ENCODE measurements around the gene DDX47. TPM values are rescaled to one million over a fixed set of nuclear protein-coding genes. Genes with fewer than 3 reads are reported as not detected.
"Not testable (repeated sequence)": the region's sequence is repeated elsewhere in the genome, so short reads cannot be mapped to it uniquely, and the experiment has no call there.

Gene DDX47
- total RNA-seq, 5 donors from 2014 or later (not counting 1 experiment from before 2014, with no cell fraction given), result 60.4 to 141 (median 69.8) TPM

DNA sequence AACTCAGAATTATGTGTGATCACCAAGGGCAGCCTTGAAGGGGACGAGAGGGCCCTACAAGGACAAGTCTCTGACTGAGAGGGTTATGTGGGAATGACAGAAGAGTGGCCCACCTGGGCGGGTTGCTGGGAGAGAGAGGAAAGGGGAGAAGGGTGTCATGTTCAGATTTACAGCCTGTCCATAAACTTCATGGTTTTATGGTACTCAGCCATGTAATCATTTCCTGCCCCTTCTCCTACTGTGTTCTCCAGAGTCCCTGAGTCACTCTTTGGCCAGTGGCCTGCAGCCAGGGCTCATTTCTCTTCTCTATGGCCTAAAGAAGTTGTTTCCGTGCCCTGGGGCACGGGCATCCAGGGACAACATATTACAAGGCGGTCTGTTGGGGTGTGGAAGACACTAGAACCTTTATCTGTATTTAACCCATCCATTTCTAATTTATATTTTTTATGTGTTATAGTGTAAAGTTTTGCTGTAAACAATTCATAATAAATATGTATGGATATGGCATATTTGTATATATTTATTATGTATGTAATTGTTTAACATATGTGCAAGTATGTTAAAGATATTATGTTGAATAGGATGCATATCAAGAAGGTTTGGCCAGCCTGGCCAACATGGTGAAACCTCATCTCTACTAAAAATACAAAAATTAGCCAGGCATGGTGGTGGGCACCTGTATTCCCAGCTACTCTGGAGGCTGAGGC is 26.9 kb downstream of the DDX47 start:
- Histone ChIP-seq H3K36me3 (ENCODE audit: control insufficient read depth in 2 of 2, extremely low read depth in 1 of 2, insufficient read depth in 1 of 2, low read length in 1 of 2) (peaks cover 0 to 3% of the 10 kb centered on the region in 2 donors), H3K27ac (ENCODE audit: low read length) (no peak overlapping the region), H3K27me3 (replicated peaks in 1 of 2; ENCODE audit: control insufficient read depth in 2 of 2, extremely low read depth in 1 of 2, insufficient read depth in 2 of 2, low read length in 1 of 2) (no peaks in the 10 kb centered on the region), H3K9me3 (no peaks in the 10 kb centered on the region), H3K4me1 (ENCODE audit: control insufficient read depth in 1 of 2, extremely low read depth in 1 of 2, insufficient read depth in 2 of 2, low read length in 2 of 2) (peaks cover 9 to 16% of the 10 kb centered on the region in 2 experiments), H3K4me3 (ENCODE audit: control insufficient read depth in 1 of 2, extremely low read depth in 1 of 2, low read length in 1 of 2) (no peak overlapping the region)
- Mint-ChIP-seq H3K9me3 (no peaks in the 10 kb centered on the region), H3K36me3 (no peaks in the 10 kb centered on the region), H3K27me3 (no peaks in the 10 kb centered on the region), H3K4me3 (no peak overlapping the region), H3K4me1 (peaks cover 28 to 33% (median 33%) of the 10 kb centered on the region in 3 donors), H3K27ac (peak overlapping the region in 1 of 2 donors; percentile 83)
- DNase-seq, result no peak
- POLR2A ChIA-PET, result no interaction called here
- no peak for ATAC-seq (replicated peaks in 1 of 4)
- 100% methylated on average over 2 of the region's 5 CpGs for WGBS (ENCODE audit: insufficient coverage)
- CTCF ChIA-PET, result no interaction called here

DNA sequence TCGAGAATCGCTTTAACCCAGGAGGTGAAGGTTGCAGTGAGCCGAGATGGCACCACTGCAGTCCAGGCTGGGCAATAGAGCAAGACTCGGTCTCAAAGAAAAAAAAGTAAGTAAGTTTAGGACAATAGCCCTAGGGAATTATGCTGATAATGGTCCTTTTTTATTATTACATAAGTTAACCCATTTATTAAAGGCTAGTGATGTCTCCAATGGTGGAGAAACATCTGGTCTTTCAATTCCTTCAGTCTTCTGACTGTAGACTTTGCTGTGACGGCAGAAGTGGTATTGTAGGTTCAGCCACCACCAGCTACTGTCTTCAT is 27.4 kb downstream of the DDX47 start:
- Mint-ChIP-seq H3K9me3 (no peaks in the 10 kb centered on the region), H3K27me3 (no peaks in the 10 kb centered on the region), H3K4me3 (no peak overlapping the region), H3K36me3 (no peaks in the 10 kb centered on the region), H3K4me1 (peaks cover 31 to 38% (median 35%) of the 10 kb centered on the region in 3 donors), H3K27ac (no peak overlapping the region)
- ATAC-seq (replicated peaks in 1 of 4), result no peak
- ChIA-PET CTCF (no interaction called here), POLR2A (no interaction called here)
- Histone ChIP-seq H3K9me3 (no peaks in the 10 kb centered on the region), H3K36me3 (ENCODE audit: control insufficient read depth in 2 of 2, extremely low read depth in 1 of 2, insufficient read depth in 1 of 2, low read length in 1 of 2) (peaks cover 0 to 3% of the 10 kb centered on the region in 2 donors), H3K4me1 (ENCODE audit: control insufficient read depth in 1 of 2, extremely low read depth in 1 of 2, insufficient read depth in 2 of 2, low read length in 2 of 2) (peaks cover 11 to 16% of the 10 kb centered on the region in 2 experiments), H3K27ac (ENCODE audit: low read length) (no peak overlapping the region), H3K27me3 (replicated peaks in 1 of 2; ENCODE audit: control insufficient read depth in 2 of 2, extremely low read depth in 1 of 2, insufficient read depth in 2 of 2, low read length in 1 of 2) (no peaks in the 10 kb centered on the region), H3K4me3 (ENCODE audit: control insufficient read depth in 1 of 2, extremely low read depth in 1 of 2, low read length in 1 of 2) (no peak overlapping the region)
- DNase-seq, result no peak
- 100% methylated on average over 1 of the region's 5 CpGs for WGBS (ENCODE audit: insufficient coverage)

DNA sequence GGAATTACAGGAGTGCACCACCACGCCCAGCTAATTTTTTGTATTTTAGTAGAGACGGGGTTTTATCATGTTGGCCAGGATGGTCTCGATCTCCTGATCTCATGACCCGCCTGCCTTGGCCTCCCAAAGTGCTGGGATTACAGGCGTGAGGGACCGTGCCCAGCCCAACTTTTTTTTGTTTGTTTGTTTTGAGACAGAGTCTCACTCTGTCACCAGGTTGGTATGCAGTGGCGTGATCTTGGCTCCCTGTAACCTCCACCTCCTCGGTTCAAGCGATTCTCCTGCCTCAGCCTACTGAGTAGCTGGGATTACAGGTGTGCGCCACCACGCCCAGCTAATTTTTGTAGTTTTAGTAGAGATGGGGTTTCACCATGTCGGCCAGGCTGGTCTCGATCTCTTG is 28.3 kb downstream of the DDX47 start:
- DNase-seq; H3K4me3 Mint-ChIP-seq; H3K27ac ChIP-seq (ENCODE audit: low read length); H3K36me3 Mint-ChIP-seq; H3K4me3 ChIP-seq (ENCODE audit: control insufficient read depth in 1 of 2, extremely low read depth in 1 of 2, low read length in 1 of 2); H3K9me3 ChIP-seq; H3K36me3 ChIP-seq (ENCODE audit: control insufficient read depth in 2 of 2, extremely low read depth in 1 of 2, insufficient read depth in 1 of 2, low read length in 1 of 2); H3K27me3 ChIP-seq (replicated peaks in 1 of 2; ENCODE audit: control insufficient read depth in 2 of 2, extremely low read depth in 1 of 2, insufficient read depth in 2 of 2, low read length in 1 of 2); ATAC-seq (replicated peaks in 1 of 4); H3K27me3 Mint-ChIP-seq; H3K9me3 Mint-ChIP-seq; H3K27ac Mint-ChIP-seq: not testable (repeated sequence)
- peaks cover 17 to 21% of the 10 kb centered on the region in 2 experiments for H3K4me1 ChIP-seq (ENCODE audit: control insufficient read depth in 1 of 2, extremely low read depth in 1 of 2, insufficient read depth in 2 of 2, low read length in 2 of 2)
- WGBS (ENCODE audit: insufficient coverage), result 100% methylated on average over 3 of the region's 13 CpGs
- POLR2A ChIA-PET, result interaction anchor here in 1 of 2 donors (0.6 kb wide), 1 partner anchor 32 kb away, joined by 3 read pairs; no protein-coding TSS in a partner anchor
- CTCF ChIA-PET, result interaction anchor here in 1 of 2 donors (0.5 kb wide), 1 partner anchor 73 kb away, joined by 4 read pairs; no protein-coding TSS in a partner anchor
- peaks cover 39 to 47% (median 44%) of the 10 kb centered on the region in 3 donors for H3K4me1 Mint-ChIP-seq

DNA sequence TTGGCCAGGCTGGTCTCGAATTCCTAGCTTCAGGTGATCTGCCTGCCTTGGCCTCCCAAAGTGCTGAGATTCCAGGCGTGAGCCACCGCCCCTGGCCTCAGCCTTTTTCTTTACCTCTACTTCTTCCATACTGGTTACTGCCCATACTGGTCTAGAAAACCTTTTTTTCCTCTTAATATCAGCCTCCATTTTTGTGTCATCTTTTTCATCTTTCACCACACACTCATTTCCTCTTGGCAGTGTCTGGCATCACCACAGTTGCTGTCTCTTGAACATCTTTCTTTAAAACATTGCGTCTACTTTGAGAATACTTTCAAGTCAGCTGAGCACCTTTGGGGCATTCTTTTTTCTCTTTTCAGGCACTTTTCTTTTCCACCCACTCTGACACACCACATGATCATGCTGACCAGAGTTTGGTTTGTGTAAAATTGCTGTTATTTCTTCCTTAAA is 32.7 kb downstream of the DDX47 start:
- peaks cover 0 to 4% (median 0%) of the 10 kb centered on the region in 3 donors for H3K9me3 Mint-ChIP-seq
- H3K27me3 Mint-ChIP-seq, result no peaks in the 10 kb centered on the region
- peak overlapping the region; percentile 28 for H3K27ac ChIP-seq (ENCODE audit: low read length)
- no peaks in the 10 kb centered on the region for H3K36me3 Mint-ChIP-seq
- ChIA-PET POLR2A (no interaction called here), CTCF (interaction anchor here in 1 of 2 donors (1.7 kb wide), 1 partner anchor 9 kb away, joined by 4 read pairs; no protein-coding TSS in a partner anchor)
- no peaks in the 10 kb centered on the region for H3K9me3 ChIP-seq
- H3K4me3 ChIP-seq (ENCODE audit: control insufficient read depth in 1 of 2, extremely low read depth in 1 of 2, low read length in 1 of 2), result no peak overlapping the region
- H3K4me1 ChIP-seq (ENCODE audit: control insufficient read depth in 1 of 2, extremely low read depth in 1 of 2, insufficient read depth in 2 of 2, low read length in 2 of 2), result peaks cover 12 to 19% of the 10 kb centered on the region in 2 experiments
- H3K27me3 ChIP-seq (replicated peaks in 1 of 2; ENCODE audit: control insufficient read depth in 2 of 2, extremely low read depth in 1 of 2, insufficient read depth in 2 of 2, low read length in 1 of 2), result no peaks in the 10 kb centered on the region
- ATAC-seq (replicated peaks in 1 of 4) (peak in 3 of 4 experiments; percentile 43 to 73 (median 48)), DNase-seq (peak in 4 of 35 experiments; percentile 2 to 24 (median 9))
- H3K4me1 Mint-ChIP-seq, result peaks cover 25 to 32% (median 26%) of the 10 kb centered on the region in 3 donors
- peak overlapping the region in 1 of 3 donors; percentile 52 for H3K4me3 Mint-ChIP-seq
- peak overlapping the region; percentile 73 to 75 for H3K27ac Mint-ChIP-seq
- 96% methylated on average over 2 of the region's 4 CpGs for WGBS (ENCODE audit: insufficient coverage)
- no peaks in the 10 kb centered on the region for H3K36me3 ChIP-seq (ENCODE audit: control insufficient read depth in 2 of 2, extremely low read depth in 1 of 2, insufficient read depth in 1 of 2, low read length in 1 of 2)

DNA sequence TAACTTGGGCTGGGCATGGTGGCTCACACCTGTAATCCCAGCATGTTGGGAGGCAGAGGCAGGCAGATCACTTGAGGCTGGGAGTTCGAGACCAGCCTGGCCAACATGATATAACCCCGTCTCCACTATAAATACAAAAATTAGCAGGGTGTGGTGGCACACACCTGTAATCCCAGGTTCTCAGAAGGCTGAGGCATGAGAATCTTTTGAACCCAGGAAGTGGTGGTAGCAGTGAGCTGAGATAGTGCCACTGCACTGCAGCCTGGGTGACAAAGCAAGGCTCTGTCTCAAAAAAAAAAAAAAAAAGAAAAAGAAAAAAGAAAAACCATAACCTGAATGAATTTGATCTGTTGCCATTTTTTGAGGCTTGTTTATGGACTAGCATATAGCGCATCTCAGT is 33.6 kb downstream of the DDX47 start:
- H3K4me3 ChIP-seq (ENCODE audit: control insufficient read depth in 1 of 2, extremely low read depth in 1 of 2, low read length in 1 of 2); H3K36me3 Mint-ChIP-seq; H3K27me3 ChIP-seq (replicated peaks in 1 of 2; ENCODE audit: control insufficient read depth in 2 of 2, extremely low read depth in 1 of 2, insufficient read depth in 2 of 2, low read length in 1 of 2); H3K27me3 Mint-ChIP-seq; H3K36me3 ChIP-seq (ENCODE audit: control insufficient read depth in 2 of 2, extremely low read depth in 1 of 2, insufficient read depth in 1 of 2, low read length in 1 of 2); POLR2A ChIA-PET; H3K9me3 ChIP-seq: not testable (repeated sequence)
- DNase-seq (peak in 30 of 35 experiments; percentile 2 to 63 (median 24)), ATAC-seq (replicated peaks in 1 of 4) (peak; percentile 85 to 95 (median 92))
- H3K4me1 Mint-ChIP-seq, result peaks cover 25 to 32% (median 26%) of the 10 kb centered on the region in 3 donors
- H3K4me3 Mint-ChIP-seq, result peak overlapping the region in 1 of 3 donors; percentile 52
- CTCF ChIA-PET, result interaction anchor here (0.6 to 1.4 kb wide), 3 partner anchors 10 to 68 kb away, joined by 3 to 8 read pairs (median 3); no protein-coding TSS in a partner anchor
- 33% methylated on average over 1 of the region's 3 CpGs for WGBS (ENCODE audit: insufficient coverage)
- peaks cover 12 to 19% of the 10 kb centered on the region in 2 experiments for H3K4me1 ChIP-seq (ENCODE audit: control insufficient read depth in 1 of 2, extremely low read depth in 1 of 2, insufficient read depth in 2 of 2, low read length in 2 of 2)
- peaks cover 0 to 12% (median 0%) of the 10 kb centered on the region in 3 donors for H3K9me3 Mint-ChIP-seq
- peak overlapping the region; percentile 73 to 75 for H3K27ac Mint-ChIP-seq
- H3K27ac ChIP-seq (ENCODE audit: low read length), result peak overlapping the region; percentile 28

DNA sequence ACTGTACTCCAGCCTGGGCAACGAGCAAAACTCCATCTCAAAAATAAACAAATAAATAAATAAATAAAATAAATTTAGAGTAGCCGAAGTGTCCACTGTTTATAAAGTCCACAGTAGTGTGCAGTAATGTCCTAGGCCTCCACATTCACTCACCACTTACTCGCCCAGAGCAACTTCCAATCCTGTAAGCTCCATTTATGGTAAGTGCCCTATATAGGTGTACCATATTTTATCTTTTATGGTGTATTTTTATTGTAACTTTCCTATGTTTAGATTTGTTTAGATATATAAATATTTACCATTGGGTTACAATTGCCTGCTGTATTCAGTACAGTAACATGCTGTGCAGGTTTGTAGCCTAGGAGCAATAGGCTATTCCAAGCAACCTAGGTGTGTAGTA is 40.3 kb downstream of the DDX47 start:
- H3K36me3 Mint-ChIP-seq, result peaks cover 4% of the 10 kb centered on the region
- ATAC-seq (replicated peaks in 1 of 4), result no peak
- POLR2A ChIA-PET, result no interaction called here
- Histone ChIP-seq H3K36me3 (ENCODE audit: control insufficient read depth in 2 of 2, extremely low read depth in 1 of 2, insufficient read depth in 1 of 2, low read length in 1 of 2) (no peaks in the 10 kb centered on the region), H3K4me1 (ENCODE audit: control insufficient read depth in 1 of 2, extremely low read depth in 1 of 2, insufficient read depth in 2 of 2, low read length in 2 of 2) (no peaks in the 10 kb centered on the region), H3K4me3 (ENCODE audit: control insufficient read depth in 1 of 2, extremely low read depth in 1 of 2, low read length in 1 of 2) (no peak overlapping the region), H3K27me3 (replicated peaks in 1 of 2; ENCODE audit: control insufficient read depth in 2 of 2, extremely low read depth in 1 of 2, insufficient read depth in 2 of 2, low read length in 1 of 2) (no peaks in the 10 kb centered on the region), H3K9me3 (no peaks in the 10 kb centered on the region), H3K27ac (ENCODE audit: low read length) (no peak overlapping the region)
- H3K27me3 Mint-ChIP-seq, result no peaks in the 10 kb centered on the region
- H3K9me3 Mint-ChIP-seq, result peaks cover 0 to 12% (median 0%) of the 10 kb centered on the region in 3 donors
- no peak overlapping the region for H3K27ac Mint-ChIP-seq
- DNase-seq, result no peak
- no CpG with 5 or more reads among the region's 3 CpGs for WGBS (ENCODE audit: insufficient coverage)
- peaks cover 2 to 6% (median 4%) of the 10 kb centered on the region in 3 donors for H3K4me1 Mint-ChIP-seq
- CTCF ChIA-PET, result no interaction called here
- no peak overlapping the region for H3K4me3 Mint-ChIP-seq
